CD4-positive, alpha-beta T cell treated with Interleukin-15 for 1 hour (primary cell): ENCODE results near the gene PLEKHA7.
"Not testable (repeated sequence)": the region's sequence is repeated elsewhere in the genome, so short reads cannot be mapped to it uniquely, and the experiment has no call there.

ENCODE experiments used
- DNase-seq: peaks from one replicate; pipeline ENCODE4 v3.0.0-alpha.2; 2020

PLEKHA7 gene

GRCh38 chr11:16874275-16874975 is 139.8 kb downstream of the PLEKHA7 start:
- DNase-seq, result no peak

GRCh38 chr11:16873289-16873688 is 140.9 kb downstream of the PLEKHA7 start:
- DNase-seq, result no peak

GRCh38 chr11:16871368-16871767 is 142.8 kb downstream of the PLEKHA7 start:
- DNase-seq, result no peak

- DNase-seq, result no peak
Observed at GRCh38 chr11:16867097-16867496, 147.1 kb downstream of the PLEKHA7 start.

GRCh38 chr11:16864428-16864827 is 149.8 kb downstream of the PLEKHA7 start:
- DNase-seq, result not testable (repeated sequence)

- DNase-seq, result no peak
Observed at GRCh38 chr11:16863389-16863788, 150.8 kb downstream of the PLEKHA7 start.

- no peak for DNase-seq
Observed at GRCh38 chr11:16862726-16863125, 151.5 kb downstream of the PLEKHA7 start.

GRCh38 chr11:16861862-16862261 is 152.4 kb downstream of the PLEKHA7 start:
- DNase-seq, result no peak

GRCh38 chr11:16860617-16861016 is 153.6 kb downstream of the PLEKHA7 start:
- no peak for DNase-seq

- DNase-seq, result no peak
Observed at GRCh38 chr11:16859651-16860050, 154.6 kb downstream of the PLEKHA7 start.

- DNase-seq, result no peak
Observed at GRCh38 chr11:16857186-16857585, 157.0 kb downstream of the PLEKHA7 start.

- no peak for DNase-seq
Observed at GRCh38 chr11:16856022-16856471, 158.2 kb downstream of the PLEKHA7 start.

GRCh38 chr11:16854979-16855378 is 159.2 kb downstream of the PLEKHA7 start:
- no peak for DNase-seq

GRCh38 chr11:16853859-16854258 is 160.4 kb downstream of the PLEKHA7 start:
- DNase-seq, result no peak

- no peak for DNase-seq
Observed at GRCh38 chr11:16853266-16853665, 160.9 kb downstream of the PLEKHA7 start.

GRCh38 chr11:16846305-16846704 is 167.9 kb downstream of the PLEKHA7 start:
- DNase-seq, result no peak

- no peak for DNase-seq
Observed at GRCh38 chr11:16844268-16844771, 169.9 kb downstream of the PLEKHA7 start.

GRCh38 chr11:16843294-16843693 is 170.9 kb downstream of the PLEKHA7 start:
- no peak for DNase-seq

- DNase-seq, result no peak
Observed at GRCh38 chr11:16841984-16842383, 172.2 kb downstream of the PLEKHA7 start.

- no peak for DNase-seq
Observed at GRCh38 chr11:16841481-16841880, 172.7 kb downstream of the PLEKHA7 start.

- no peak for DNase-seq
Observed at GRCh38 chr11:16840951-16841350, 173.3 kb downstream of the PLEKHA7 start.

GRCh38 chr11:16839821-16840220 is 174.4 kb downstream of the PLEKHA7 start:
- DNase-seq, result no peak

GRCh38 chr11:16834384-16834783 is 179.8 kb downstream of the PLEKHA7 start:
- no peak for DNase-seq

- DNase-seq, result no peak
Observed at GRCh38 chr11:16833026-16833425, 181.2 kb downstream of the PLEKHA7 start.

GRCh38 chr11:16832193-16832539 is 182.0 kb downstream of the PLEKHA7 start:
- no peak for DNase-seq
